A673 (cell line): ENCODE data around the gene SGTA. TPM values are rescaled to one million over a fixed set of nuclear protein-coding genes. Genes with fewer than 3 reads are reported as not detected.

Experiments used
- BruUV-seq: library from RNA; stranded (reverse); fragments of 400-500 nt; replicated peaks from 2 replicates; lab custom pipeline; 2021; lab: Mats Ljungman, UMichigan
- CTCF ChIA-PET: fragments of 300-600 bp; sonication (Branson Sonifier 250); formaldehyde crosslinking; loops from one replicate; lab custom pipeline; 2022; ENCODE audit warnings: antibody characterized with exemption; lab: Charles Lee
- POLR2A ChIA-PET: fragments of 300-600 bp; sonication (Branson Sonifier 250); formaldehyde crosslinking; loops from one replicate; lab custom pipeline; 2022; ENCODE audit warnings: antibody characterized with exemption; ENCODE audit not compliant: low non-redundant PET; lab: Charles Lee
- DNase-seq: peaks from one replicate; pipeline ENCODE4 v3.0.0-alpha.2; 2015; ENCODE audit warnings: low spot score
- H3K27ac ChIP-seq: fragments of 200-600 bp; sonication (generic); 2 replicates; pipeline ENCODE4 v1.5.1; 2016; ENCODE audit warnings: mixed run types, low read depth, mild to moderate bottlenecking, mixed read lengths, antibody characterized with exemption, low read length; ENCODE audit not compliant: poor library complexity, severe bottlenecking
- H3K27me3 ChIP-seq: fragments of 200-600 bp; sonication (generic); replicated peaks from 2 replicates; pipeline ENCODE4 v1.6.1; 2017; ENCODE audit warnings: mixed run types, low read depth, mild to moderate bottlenecking, mixed read lengths, antibody characterized with exemption, low read length; ENCODE audit not compliant: insufficient read depth, poor library complexity
- H3K36me3 ChIP-seq: fragments of 200-600 bp; sonication (generic); 2 replicates; pipeline ENCODE4 v1.6.1; 2016; ENCODE audit warnings: mixed run types, mild to moderate bottlenecking, mixed read lengths, antibody characterized with exemption, low read length; ENCODE audit not compliant: insufficient read depth, poor library complexity, severe bottlenecking
- H3K4me1 ChIP-seq: fragments of 200-600 bp; sonication (generic); 2 replicates; pipeline ENCODE4 v1.6.1; 2017; ENCODE audit warnings: mixed run types, mild to moderate bottlenecking, mixed read lengths, antibody characterized with exemption, low read length; ENCODE audit not compliant: insufficient read depth, poor library complexity, severe bottlenecking
- H3K4me3 ChIP-seq: fragments of 200-600 bp; sonication (generic); 2 replicates; pipeline ENCODE4 v1.5.1; 2016; ENCODE audit warnings: low read depth, mixed run types, mild to moderate bottlenecking, mixed read lengths, low read length; ENCODE audit not compliant: poor library complexity, severe bottlenecking
- H3K9me3 ChIP-seq: fragments of 200-600 bp; sonication (generic); 2 replicates; pipeline ENCODE4 v1.6.1; 2016; ENCODE audit warnings: mixed run types, low read depth, mild to moderate bottlenecking, mixed read lengths, antibody characterized with exemption, low read length; ENCODE audit not compliant: poor library complexity, severe bottlenecking
- CTCF ChIP-seq: fragments of 300-800, 200-600 bp; sonication (generic); conservative IDR thresholded peaks from 2 replicates; pipeline ENCODE4 v1.5.1; 2017; ENCODE audit warnings: low read depth, mild to moderate bottlenecking, antibody characterized with exemption, low read length, moderate library complexity, mixed read lengths
- EZH2 ChIP-seq: fragments of 200-600 bp; sonication (generic); IDR thresholded peaks from 2 replicates; pipeline ENCODE4 v1.6.1; 2017; ENCODE audit warnings: borderline replicate concordance, low read depth, mild to moderate bottlenecking, mixed read lengths, antibody characterized with exemption, low read length; ENCODE audit not compliant: poor library complexity, severe bottlenecking
- intact Hi-C: fragments of 100-400 bp; cut with micrococcal nuclease; formaldehyde crosslinking; loops from one replicate; pipeline ENCODE4 v1.10.0; 2022; ENCODE audit not compliant: unreplicated experiment
- total RNA-seq: library from RNA; stranded (reverse); gene quantifications from 2 replicates; pipeline ENCODE4 v1.2.3, GENCODE V29; 2021

The SGTA gene
- total RNA-seq, 1 experiment from 2014 or later, result 106 TPM

- H3K4me1 ChIP-seq, result no peaks in the 10 kb centered on the region
- TF ChIP-seq CTCF (no peak), EZH2 (no peak)
- peaks cover 4% of the 10 kb centered on the region for H3K36me3 ChIP-seq
- H3K27ac ChIP-seq, result no peak overlapping the region
- ChIA-PET CTCF (no interaction called here), POLR2A (no interaction called here)
- H3K27me3 ChIP-seq, result no peaks in the 10 kb centered on the region
- no peaks in the 10 kb centered on the region for H3K9me3 ChIP-seq
- DNase-seq, result no peak
- H3K4me3 ChIP-seq, result no peak overlapping the region
- BruUV-seq, result no TSS peak
- intact Hi-C loops, result no loop called here
Observed at GRCh38 chr19:2736550-2737190, 46.4 kb downstream of the SGTA start.

GRCh38 chr19:2735374-2735773 is 47.7 kb downstream of the SGTA start:
- ChIA-PET CTCF (no interaction called here), POLR2A (no interaction called here)
- intact Hi-C loops, result no loop called here
- no TSS peak for BruUV-seq
- Histone ChIP-seq H3K27ac (no peak overlapping the region), H3K27me3 (no peaks in the 10 kb centered on the region), H3K9me3 (no peaks in the 10 kb centered on the region), H3K36me3 (peaks cover 4% of the 10 kb centered on the region), H3K4me1 (no peaks in the 10 kb centered on the region), H3K4me3 (no peak overlapping the region)
- TF ChIP-seq CTCF, result no peak
- no peak for TF ChIP-seq EZH2
- DNase-seq, result no peak

GRCh38 chr19:2734589-2735288 is 48.3 kb downstream of the SGTA start:
- no peak for TF ChIP-seq EZH2
- no peak for TF ChIP-seq CTCF
- Histone ChIP-seq H3K27ac (no peak overlapping the region), H3K27me3 (no peaks in the 10 kb centered on the region), H3K36me3 (peaks cover 4% of the 10 kb centered on the region), H3K4me1 (no peaks in the 10 kb centered on the region), H3K4me3 (no peak overlapping the region), H3K9me3 (no peaks in the 10 kb centered on the region)
- intact Hi-C loops, result no loop called here
- CTCF ChIA-PET, result no interaction called here
- BruUV-seq, result no TSS peak
- POLR2A ChIA-PET, result no interaction called here
- no peak for DNase-seq
